ENCODE data around the gene DMRT3.
A peak's percentile ranks its signal among the peaks of the same experiment; 100 is the strongest.

Gene DMRT3

GRCh38 chr9:976258-976942 lies at the start of gene DMRT3:
Gene DMRT3 (plus strand): TSS chr9:976655. CDS start chr9:977002, 347 bp downstream.
- peak; percentile 66 for DNase-seq

DNA sequence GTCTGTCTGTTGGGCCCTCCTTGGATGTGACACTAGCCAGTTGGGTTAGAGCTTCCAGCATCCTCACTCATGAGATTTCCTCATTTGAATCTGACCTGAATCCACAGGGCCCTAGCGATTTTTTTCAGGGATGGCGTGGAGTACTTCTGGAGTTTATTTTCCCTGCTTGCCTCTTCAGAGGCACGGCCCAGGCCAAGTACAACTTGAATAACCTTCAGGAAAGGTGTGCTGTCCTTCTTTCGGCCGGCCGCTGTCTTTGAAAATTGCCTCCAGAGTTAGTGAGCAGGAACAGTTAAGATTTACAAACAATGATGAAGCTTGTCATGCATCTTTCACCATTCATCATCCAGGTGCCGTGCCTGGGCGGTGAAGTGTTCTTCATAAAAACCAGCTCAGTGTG lies 49.5 kb upstream of the DMRT3 start:
- no peak for DNase-seq

DNA sequence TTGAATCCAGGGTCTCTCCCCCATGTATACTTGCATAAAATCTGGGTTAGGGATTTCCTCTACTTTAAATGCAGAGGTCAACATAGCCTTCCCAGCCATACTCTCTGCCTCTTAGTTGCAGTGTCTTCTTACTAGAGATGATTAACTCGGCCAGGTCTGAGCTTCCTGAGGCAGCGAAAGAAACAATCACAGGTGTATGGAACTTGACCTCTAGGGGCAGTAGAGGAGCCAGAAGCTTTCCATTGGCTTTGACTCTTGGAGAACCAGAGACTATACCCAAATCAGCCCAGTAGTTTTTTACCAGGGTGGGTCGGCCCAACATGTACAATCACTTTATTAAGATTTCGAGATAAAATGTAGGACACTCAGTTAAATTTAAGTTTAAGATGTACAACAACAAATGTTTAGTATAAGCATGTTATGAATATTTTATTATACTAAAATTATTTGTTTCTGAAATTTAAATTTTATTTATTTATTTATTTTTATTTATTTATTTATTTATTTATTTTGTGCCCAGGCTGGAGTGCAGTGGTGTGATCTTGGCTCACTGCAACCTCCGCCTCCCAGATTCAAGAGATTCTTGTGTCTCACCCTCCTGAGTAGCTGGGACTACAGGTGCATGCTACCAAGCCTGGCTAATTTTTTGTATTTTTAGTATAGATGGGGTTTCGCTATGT lies 48.0 kb upstream of the DMRT3 start:
- no peak for DNase-seq

- no peak for DNase-seq
These were observed 46.7 kb upstream of the DMRT3 start for GRCh38 chr9:929719-930118.

DNA sequence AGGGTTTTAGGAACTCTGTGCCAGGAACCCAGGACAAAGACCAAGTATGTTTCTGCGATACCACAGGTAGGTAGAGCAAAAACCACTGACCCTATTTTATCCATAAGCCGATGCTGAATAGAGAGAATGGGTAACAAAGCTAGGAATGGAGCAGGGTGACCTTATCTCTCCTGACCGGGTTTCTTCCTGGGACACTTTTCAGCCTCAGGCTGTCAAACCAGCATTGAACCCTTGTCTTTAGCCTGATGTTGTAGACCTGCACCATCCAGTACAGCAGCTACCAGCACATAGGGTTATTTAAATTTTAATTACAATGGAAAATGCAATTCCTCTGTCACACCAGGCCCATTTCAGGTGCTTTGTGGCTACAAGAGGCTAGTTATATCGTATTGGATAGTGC lies 43.1 kb upstream of the DMRT3 start:
- DNase-seq: no peak

GRCh38 chr9:935348-935965 lies 41.0 kb upstream of the DMRT3 start:
- peak; percentile 98 for DNase-seq

DNA sequence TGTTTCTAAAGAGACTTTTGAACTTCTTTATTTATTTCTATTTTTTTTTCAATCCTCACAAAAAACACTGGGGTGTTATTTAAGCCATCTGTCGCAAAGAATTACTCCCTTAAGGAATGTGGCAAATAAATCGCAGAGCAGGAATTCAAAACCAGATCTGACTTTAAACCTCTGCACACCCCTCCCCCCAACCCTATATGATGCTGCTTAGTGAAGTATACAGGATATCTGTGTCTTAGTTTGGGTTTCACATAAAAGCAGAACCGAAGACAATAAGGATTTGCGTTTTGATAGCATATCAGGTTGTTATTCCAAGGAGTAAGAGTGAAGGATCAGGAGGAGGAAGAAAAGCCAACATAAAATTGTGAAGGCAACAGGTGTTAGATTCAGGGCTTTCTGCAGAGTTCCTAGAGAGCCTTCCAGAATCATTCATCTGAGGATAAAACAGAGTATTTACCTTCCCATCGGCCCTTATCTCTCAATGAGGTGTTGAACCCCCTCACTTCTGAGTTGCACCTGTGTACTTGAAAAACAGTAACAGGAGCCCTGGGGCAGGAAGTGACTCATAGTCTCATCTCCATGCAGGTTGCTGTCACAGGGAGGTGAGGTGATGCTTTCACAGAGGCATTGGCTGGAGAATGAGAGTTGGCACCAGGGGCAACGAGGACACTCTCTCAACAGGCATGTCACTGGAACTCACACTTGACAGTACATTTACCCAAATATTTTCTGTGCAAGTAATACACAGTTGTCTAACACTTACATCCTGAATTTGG lies 33.5 kb upstream of the DMRT3 start:
- peak; percentile 7 for DNase-seq

DNA sequence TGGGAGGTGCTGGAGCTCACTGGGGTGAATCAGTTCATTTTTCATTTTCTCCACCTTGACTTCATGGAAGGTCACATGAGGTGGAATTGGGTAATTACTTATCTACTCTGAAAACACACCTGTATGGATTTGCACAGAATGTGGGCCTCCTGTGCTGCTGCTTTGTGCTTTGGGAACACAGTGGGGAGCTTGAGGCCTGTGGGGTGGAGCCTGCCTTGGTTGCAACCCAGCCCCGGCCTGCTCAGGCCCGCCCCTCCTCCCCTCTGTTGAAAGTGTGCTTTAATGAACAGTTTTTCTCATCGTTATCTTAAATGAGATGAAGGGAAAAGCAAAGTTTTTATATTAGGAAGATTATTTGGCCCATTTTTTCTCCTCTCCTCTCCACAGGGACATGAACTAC lies 28.5 kb upstream of the DMRT3 start:
- no peak for DNase-seq

GRCh38 chr9:948497-948896 lies 28.0 kb upstream of the DMRT3 start:
- DNase-seq: no peak

- DNase-seq: no peak
These were observed 26.3 kb upstream of the DMRT3 start for GRCh38 chr9:950139-950538.

GRCh38 chr9:952546-952945 lies 23.9 kb upstream of the DMRT3 start:
- no peak for DNase-seq

GRCh38 chr9:959105-959504 lies 17.4 kb upstream of the DMRT3 start:
- DNase-seq: no peak

GRCh38 chr9:959914-960313 lies 16.5 kb upstream of the DMRT3 start:
- peak; percentile 41 for DNase-seq

- no peak for DNase-seq
These were observed 14.4 kb upstream of the DMRT3 start for GRCh38 chr9:962023-962422.

DNA sequence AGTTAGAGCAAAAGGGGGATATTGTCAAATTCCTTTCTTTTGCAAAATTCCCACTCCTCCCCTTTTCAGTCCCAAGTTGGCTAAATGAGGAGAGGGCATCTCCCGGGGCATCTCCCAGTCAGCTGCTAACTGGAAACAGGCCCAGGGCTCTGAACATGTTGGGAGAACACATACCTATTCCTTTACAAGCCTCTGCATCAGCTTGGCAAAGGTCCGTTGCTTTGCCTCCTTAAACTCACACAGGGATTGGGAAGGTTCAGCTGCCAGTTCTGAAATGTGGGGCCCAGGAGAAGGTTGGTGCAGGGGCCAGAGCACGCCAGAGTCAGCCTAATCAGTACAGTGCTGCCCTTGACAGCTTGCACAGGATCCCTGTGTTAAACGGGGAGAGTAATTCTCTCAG lies 11.0 kb upstream of the DMRT3 start:
- no peak for DNase-seq

- peak; percentile 40 for DNase-seq
These were observed 9.6 kb upstream of the DMRT3 start for GRCh38 chr9:966870-967269.

DNA sequence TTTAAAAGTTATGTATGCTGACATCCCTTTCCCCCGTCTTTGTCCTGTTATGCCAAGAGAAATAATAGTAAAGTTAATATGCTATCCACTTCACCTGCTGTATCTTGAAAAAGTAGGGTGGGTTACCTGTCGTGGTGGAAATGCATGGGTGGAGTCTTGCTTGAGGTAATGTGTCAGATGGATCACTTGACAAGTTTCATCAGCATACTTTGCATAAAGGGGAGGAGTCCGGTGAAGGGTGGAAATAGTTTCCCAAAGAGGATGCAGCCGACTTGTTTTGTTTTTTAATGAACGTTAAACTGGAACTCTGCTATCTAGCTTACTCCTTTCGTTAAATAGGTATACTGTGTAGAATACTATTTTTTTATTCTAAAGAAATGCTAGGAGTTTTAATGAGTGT lies 9.0 kb upstream of the DMRT3 start:
- peak; percentile 56 for DNase-seq

DNA sequence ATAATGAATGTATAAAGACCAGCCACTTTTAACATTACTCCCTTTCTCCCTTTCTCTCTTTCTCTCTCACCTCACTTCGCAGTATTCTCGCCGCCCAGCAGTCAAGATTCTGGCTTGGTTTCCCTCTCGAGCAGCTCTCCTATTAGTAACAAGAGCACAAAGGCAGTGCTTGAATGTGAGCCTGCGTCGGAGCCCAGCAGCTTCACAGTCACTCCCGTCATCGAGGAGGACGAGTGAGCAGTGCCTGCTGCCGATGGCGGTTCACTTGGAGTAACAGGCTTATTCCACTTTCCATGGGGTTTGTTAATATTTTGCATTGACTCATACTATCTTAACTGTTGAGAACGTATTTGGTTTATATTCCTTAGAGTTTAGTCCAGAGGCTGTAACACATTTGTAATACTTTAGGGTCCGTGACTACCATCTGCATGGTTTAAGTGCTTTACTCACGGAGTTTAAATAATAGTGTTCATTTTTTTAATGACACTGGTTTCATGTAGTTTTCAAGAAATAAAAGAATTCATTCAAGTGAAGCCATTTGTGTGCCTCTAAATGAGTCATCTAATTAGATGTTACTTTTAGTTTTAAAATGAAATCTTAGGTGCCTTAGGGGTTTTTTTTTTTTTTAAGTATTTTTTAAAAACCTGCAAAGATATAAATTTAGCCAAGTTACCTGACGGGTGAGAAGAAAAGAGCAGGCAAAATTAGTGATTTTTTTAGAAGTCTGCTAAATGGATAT lies 8.4 kb upstream of the DMRT3 start:
- DNase-seq: peak; percentile 74

DNA sequence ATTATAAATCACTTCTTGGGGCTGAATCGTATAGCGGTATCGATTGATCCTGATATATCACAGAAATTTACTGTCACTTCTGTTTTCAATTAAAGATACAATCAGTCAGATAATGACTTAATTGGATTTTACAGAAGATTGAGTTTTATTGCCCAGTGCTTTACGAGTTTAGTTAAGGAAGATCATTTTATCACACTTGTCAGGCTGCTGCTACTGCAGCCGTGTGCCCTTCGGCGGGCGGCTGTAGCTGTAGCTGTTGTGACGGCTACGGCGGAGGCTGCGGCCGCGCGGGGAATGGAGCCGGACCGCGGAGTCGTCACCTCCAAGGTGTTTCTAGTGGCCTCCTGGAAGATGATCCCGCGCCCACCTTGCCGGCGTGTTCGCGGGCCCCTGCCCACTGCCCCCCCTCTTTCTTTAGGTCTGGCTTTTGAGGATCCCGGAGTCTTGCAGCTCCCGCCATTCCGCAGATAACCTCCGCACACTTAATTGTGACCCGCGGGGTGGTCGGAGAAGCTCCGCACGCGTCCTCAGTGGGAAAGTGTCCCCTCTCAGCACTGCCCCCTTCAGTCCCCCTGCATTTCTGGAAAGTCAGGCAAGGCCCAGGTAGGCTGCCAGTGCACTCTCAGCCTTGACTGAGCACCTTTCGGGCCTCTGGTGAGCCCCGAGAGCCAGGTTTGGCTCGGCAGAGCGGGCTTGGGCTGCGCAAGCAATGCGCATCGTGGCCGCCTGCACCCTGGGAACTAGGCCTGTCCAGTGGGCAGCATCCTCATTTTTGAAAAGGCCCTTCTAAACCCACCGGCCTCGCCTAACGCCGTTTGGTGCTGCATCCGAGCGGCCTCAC lies 6.9 kb upstream of the DMRT3 start:
- no peak for DNase-seq

GRCh38 chr9:970151-970996 lies 6.1 kb upstream of the DMRT3 start:
- DNase-seq: no peak
